Fibroblast of villous mesenchyme (primary cell): ENCODE measurements around the gene SLC28A1. TPM values are rescaled to one million over a fixed set of nuclear protein-coding genes. Genes with fewer than 3 reads are reported as not detected.
"Not testable (repeated sequence)": the region's sequence is repeated elsewhere in the genome, so short reads cannot be mapped to it uniquely, and the experiment has no call there.

Experiments used
- DNase-seq: peaks from one replicate; pipeline ENCODE4 v3.0.0-alpha.2; 2010; ENCODE audit warnings: low read depth
- H3K4me3 ChIP-seq: 2 replicates; pipeline ENCODE4 v1.5.1; 2011; ENCODE audit warnings: low read depth, mild to moderate bottlenecking, low read length
- CTCF ChIP-seq: IDR thresholded peaks from 2 replicates; pipeline ENCODE4 v1.5.1; 2012; ENCODE audit warnings: low read depth, mild to moderate bottlenecking, low read length; ENCODE audit not compliant: insufficient read depth
- total RNA-seq: library from RNA; depleted of rRNA; stranded (reverse); fragments of >200 nt; gene quantifications from 2 replicates; pipeline ENCODE4 v1.2.3, GENCODE V29; 2012

The SLC28A1 gene
- total RNA-seq, 1 donor, result not detected

- TF ChIP-seq CTCF, result no peak
- H3K4me3 ChIP-seq, result no peak overlapping the region
- DNase-seq, result no peak
These were observed 8.2 kb upstream of the SLC28A1 start for GRCh38 chr15:84876269-84876668.

- not testable (repeated sequence) for DNase-seq, H3K4me3 ChIP-seq
These were observed 6.8 kb upstream of the SLC28A1 start for GRCh38 chr15:84877701-84878100.

GRCh38 chr15:84878504-84878903, 6.0 kb upstream of the SLC28A1 start:
- DNase-seq, result peak; percentile 66
- TF ChIP-seq CTCF, result peak; percentile 82
- no peak overlapping the region for H3K4me3 ChIP-seq

GRCh38 chr15:84879088-84879780, 5.2 kb upstream of the SLC28A1 start:
- no peak overlapping the region for H3K4me3 ChIP-seq
- TF ChIP-seq CTCF, result no peak
- DNase-seq, result no peak

GRCh38 chr15:84880007-84880406, 4.5 kb upstream of the SLC28A1 start:
- no peak overlapping the region for H3K4me3 ChIP-seq
- DNase-seq, result no peak
- TF ChIP-seq CTCF, result no peak

- DNase-seq, result no peak
- TF ChIP-seq CTCF, result no peak
- H3K4me3 ChIP-seq, result no peak overlapping the region
These were observed 3.5 kb upstream of the SLC28A1 start for GRCh38 chr15:84880822-84881519.

- no peak for DNase-seq
- TF ChIP-seq CTCF, result no peak
- H3K4me3 ChIP-seq, result no peak overlapping the region
These were observed 3.0 kb upstream of the SLC28A1 start for GRCh38 chr15:84881520-84881830.
